ENCODE data around the gene ARHGAP29. TPM values are rescaled to one million over a fixed set of nuclear protein-coding genes. Genes with fewer than 3 reads are reported as not detected.

The ARHGAP29 gene
- polyA plus RNA-seq, 3 donors, result 0.69 to 0.98 (median 0.81) TPM

DNA sequence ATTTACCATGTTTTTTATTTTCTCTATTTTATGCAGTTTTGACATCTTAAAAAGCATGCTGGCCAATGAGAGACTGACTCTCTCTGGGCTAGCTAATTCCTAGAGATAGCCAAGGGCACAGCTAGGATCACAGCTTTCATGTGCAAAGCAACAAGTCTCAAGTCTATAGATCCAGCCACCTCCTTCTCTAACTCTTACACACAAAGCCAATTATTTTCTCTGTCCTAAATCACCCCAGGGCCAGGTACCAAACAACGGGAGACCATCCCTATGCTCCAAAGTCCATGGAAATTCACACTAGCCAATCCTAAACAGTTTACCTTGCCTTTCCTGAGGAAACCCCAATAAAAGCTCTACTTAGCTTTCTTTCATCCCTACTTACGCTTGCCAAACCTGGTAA, 38.0 kb downstream of the ARHGAP29 start:
- H3K27me3 ChIP-seq (ENCODE audit: control insufficient read depth in 2 of 2, insufficient read depth in 2 of 2, low read length in 2 of 2), result peaks cover 4 to 28% of the 10 kb centered on the region in 2 donors
- H3K9ac ChIP-seq (ENCODE audit: insufficient read depth, low read length, poor library complexity, severe bottlenecking), result no peak overlapping the region
- Mint-ChIP-seq H3K4me1 (no peaks in the 10 kb centered on the region), H3K36me3 (peaks cover 0 to 3% of the 10 kb centered on the region in 2 donors), H3K9me3 (peaks cover 0 to 1% (median 0%) of the 10 kb centered on the region in 7 donors), H3K4me3 (no peak overlapping the region), H3K27me3 (ENCODE audit: low read depth in 3 of 3) (peaks cover 18 to 31% (median 29%) of the 10 kb centered on the region in 3 donors), H3K27ac (no peak overlapping the region)
- intact Hi-C loops (cut with micrococcal nuclease), result no loop called here
- no peaks in the 10 kb centered on the region for H4K20me1 ChIP-seq (ENCODE audit: insufficient read depth, low read length)
- H3K79me2 ChIP-seq (ENCODE audit: insufficient read depth, low read length), result no peaks in the 10 kb centered on the region
- no peak overlapping the region for H3K27ac ChIP-seq (ENCODE audit: low read depth in 1 of 2, low read length in 2 of 2)
- no peaks in the 10 kb centered on the region for H3K9me3 ChIP-seq (replicated peaks in 1 of 2; ENCODE audit: control insufficient read depth in 1 of 2, insufficient read depth in 1 of 2, low read length in 2 of 2)
- H3K4me1 ChIP-seq (ENCODE audit: control insufficient read depth in 1 of 2, insufficient read depth in 2 of 2, low read length in 2 of 2), result no peaks in the 10 kb centered on the region
- TF ChIP-seq, protein P1, sequence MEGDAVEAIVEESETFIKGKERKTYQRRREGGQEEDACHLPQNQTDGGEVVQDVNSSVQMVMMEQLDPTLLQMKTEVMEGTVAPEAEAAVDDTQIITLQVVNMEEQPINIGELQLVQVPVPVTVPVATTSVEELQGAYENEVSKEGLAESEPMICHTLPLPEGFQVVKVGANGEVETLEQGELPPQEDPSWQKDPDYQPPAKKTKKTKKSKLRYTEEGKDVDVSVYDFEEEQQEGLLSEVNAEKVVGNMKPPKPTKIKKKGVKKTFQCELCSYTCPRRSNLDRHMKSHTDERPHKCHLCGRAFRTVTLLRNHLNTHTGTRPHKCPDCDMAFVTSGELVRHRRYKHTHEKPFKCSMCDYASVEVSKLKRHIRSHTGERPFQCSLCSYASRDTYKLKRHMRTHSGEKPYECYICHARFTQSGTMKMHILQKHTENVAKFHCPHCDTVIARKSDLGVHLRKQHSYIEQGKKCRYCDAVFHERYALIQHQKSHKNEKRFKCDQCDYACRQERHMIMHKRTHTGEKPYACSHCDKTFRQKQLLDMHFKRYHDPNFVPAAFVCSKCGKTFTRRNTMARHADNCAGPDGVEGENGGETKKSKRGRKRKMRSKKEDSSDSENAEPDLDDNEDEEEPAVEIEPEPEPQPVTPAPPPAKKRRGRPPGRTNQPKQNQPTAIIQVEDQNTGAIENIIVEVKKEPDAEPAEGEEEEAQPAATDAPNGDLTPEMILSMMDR (IDR thresholded peaks at IDR 0.05), result no peak
- H2AFZ ChIP-seq (ENCODE audit: insufficient read depth, low read depth, low read length, poor library complexity, severe bottlenecking), result no peak overlapping the region
- H3K36me3 ChIP-seq (replicated peaks in 1 of 2; ENCODE audit: control insufficient read depth in 1 of 2, insufficient read depth in 2 of 2, low read length in 2 of 2), result no peaks in the 10 kb centered on the region
- H3K4me2 ChIP-seq (replicated peaks; ENCODE audit: extremely low read depth, low read length, poor library complexity, severe bottlenecking), result no peak overlapping the region
- 100% methylated on average over 1 of the region's 2 CpGs for WGBS (ENCODE audit: insufficient coverage)
- no peak overlapping the region for H3K4me3 ChIP-seq (replicated peaks in 1 of 3; ENCODE audit: low read depth in 2 of 3, low read length in 3 of 3)
- DNase-seq, result no peak

DNA sequence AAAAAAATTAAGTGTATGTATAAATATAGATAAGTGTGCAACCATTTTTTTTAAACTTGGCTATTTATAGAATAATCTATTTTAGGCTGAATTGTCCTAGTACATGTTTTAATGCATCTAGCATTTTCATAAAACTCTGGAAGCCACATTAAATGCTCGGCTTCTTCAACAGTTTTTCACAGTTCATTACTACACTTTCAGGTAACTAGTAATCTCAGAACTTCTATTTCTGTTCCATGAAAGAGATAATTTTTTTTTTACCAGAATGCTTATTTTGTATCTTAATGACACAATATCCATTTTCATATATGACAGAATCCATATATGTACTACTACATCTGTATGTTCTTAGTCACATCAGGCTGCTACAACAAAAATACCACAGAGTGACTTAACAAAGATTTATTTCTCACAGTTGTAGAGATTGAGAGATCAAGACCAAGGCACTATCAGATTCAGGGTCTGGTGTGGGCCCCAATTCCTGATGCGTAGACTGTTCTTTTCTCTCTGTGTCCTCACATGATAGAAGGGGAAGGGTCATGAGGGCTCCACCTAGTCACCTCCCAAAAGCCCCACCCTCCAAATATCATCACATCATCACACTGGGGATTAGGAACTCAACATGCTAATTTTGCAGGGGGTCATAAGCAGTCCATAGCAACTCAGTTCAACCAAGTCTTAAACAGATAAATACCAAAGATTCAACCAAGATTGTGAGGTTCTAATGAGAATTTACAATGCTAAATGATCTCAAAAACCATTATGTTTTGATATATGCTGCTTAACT, 43.1 kb downstream of the ARHGAP29 start:
- intact Hi-C loops (cut with micrococcal nuclease), result no loop called here
- H3K4me1 Mint-ChIP-seq, result no peaks in the 10 kb centered on the region
- H3K27me3 Mint-ChIP-seq (ENCODE audit: low read depth in 3 of 3), result peaks cover 21 to 30% (median 23%) of the 10 kb centered on the region in 3 donors
- H3K9me3 Mint-ChIP-seq, result peaks cover 0 to 1% (median 0%) of the 10 kb centered on the region in 7 donors
- Histone ChIP-seq H3K27ac (ENCODE audit: low read depth in 1 of 2, low read length in 2 of 2) (no peak overlapping the region), H4K20me1 (ENCODE audit: insufficient read depth, low read length) (no peaks in the 10 kb centered on the region), H3K79me2 (ENCODE audit: insufficient read depth, low read length) (no peaks in the 10 kb centered on the region), H3K9me3 (replicated peaks in 1 of 2; ENCODE audit: control insufficient read depth in 1 of 2, insufficient read depth in 1 of 2, low read length in 2 of 2) (no peaks in the 10 kb centered on the region), H2AFZ (ENCODE audit: insufficient read depth, low read depth, low read length, poor library complexity, severe bottlenecking) (no peak overlapping the region), H3K27me3 (ENCODE audit: control insufficient read depth in 2 of 2, insufficient read depth in 2 of 2, low read length in 2 of 2) (peaks cover 6 to 23% of the 10 kb centered on the region in 2 donors), H3K4me1 (ENCODE audit: control insufficient read depth in 1 of 2, insufficient read depth in 2 of 2, low read length in 2 of 2) (no peaks in the 10 kb centered on the region), H3K36me3 (replicated peaks in 1 of 2; ENCODE audit: control insufficient read depth in 1 of 2, insufficient read depth in 2 of 2, low read length in 2 of 2) (no peaks in the 10 kb centered on the region), H3K4me3 (replicated peaks in 1 of 3; ENCODE audit: low read depth in 2 of 3, low read length in 3 of 3) (no peak overlapping the region), H3K4me2 (replicated peaks; ENCODE audit: extremely low read depth, low read length, poor library complexity, severe bottlenecking) (no peak overlapping the region), H3K9ac (ENCODE audit: insufficient read depth, low read length, poor library complexity, severe bottlenecking) (no peak overlapping the region)
- H3K4me3 Mint-ChIP-seq, result no peak overlapping the region
- WGBS (ENCODE audit: insufficient coverage), result no CpG with 5 or more reads among the region's 2 CpGs
- no peak overlapping the region for H3K27ac Mint-ChIP-seq
- TF ChIP-seq, protein P1 (IDR thresholded peaks at IDR 0.05), result no peak
- no peak for DNase-seq
- H3K36me3 Mint-ChIP-seq, result no peaks in the 10 kb centered on the region

All from CD14-positive monocyte (primary cell).